HCT116 (cell line): Measurements from ENCODE around the gene EFHD1. TPM values are rescaled to one million over a fixed set of nuclear protein-coding genes. Genes with fewer than 3 reads are reported as not detected.
A peak's percentile ranks its signal among the peaks of the same experiment; 100 is the strongest.

ENCODE experiments used
- ATAC-seq: fragments of 200-7000 bp; cut with Tn5 transposase; 2 replicates; pipeline ENCODE4 v1.9.1; 2020; ENCODE audit warnings: mild to moderate bottlenecking, moderate library complexity
- BruUV-seq: library from RNA; stranded (reverse); fragments of 400-500 nt; replicated peaks from 2 replicates; lab custom pipeline; 2021; lab: Mats Ljungman, UMichigan
- CTCF ChIA-PET: fragments of 300-600 bp; sonication (Branson Sonifier 250); formaldehyde crosslinking; loops from one replicate; lab custom pipeline; 2021; ENCODE audit warnings: antibody characterized with exemption; lab: Charles Lee
- POLR2A ChIA-PET: fragments of 300-600, 350-600 bp; sonication (Branson Sonifier 250); formaldehyde crosslinking; loops from one replicate; lab custom pipeline; 2021; ENCODE audit warnings: antibody characterized with exemption; lab: Charles Lee
- RAD21 ChIA-PET, 2 experiments: fragments of 300-600 bp; sonication (Branson Sonifier 250); formaldehyde crosslinking; loops; one replicate each; lab custom pipeline; 2023; ENCODE audit warnings: low total read pairs in 2 of 2; ENCODE audit not compliant: uncharacterized antibody in 2 of 2, unreplicated experiment in 2 of 2, low non-redundant PET in 1 of 2; lab: Charles Lee
- DNase-seq: peaks from one replicate; pipeline ENCODE4 v3.0.0-alpha.2; 2010; ENCODE audit warnings: low read depth, low spot score
- H2AFZ ChIP-seq: fragments of 200-600 bp; shearing (Covaris generic), sonication (generic); 2 replicates; pipeline ENCODE4 v1.6.1; 2017; ENCODE audit warnings: low read depth, mixed run types, mixed read lengths, antibody characterized with exemption, low read length; ENCODE audit not compliant: poor library complexity, severe bottlenecking
- H3K27ac ChIP-seq: 2 replicates; pipeline ENCODE4 v1.5.1; 2012; ENCODE audit warnings: low read depth, low read length
- H3K27me3 ChIP-seq: fragments of 200-600 bp; sonication (generic); 2 replicates; pipeline ENCODE4 v1.6.1; 2016; ENCODE audit warnings: mixed run types, low read length, mixed read lengths; ENCODE audit not compliant: insufficient read depth
- H3K36me3 ChIP-seq, 2 experiments: fragments of 200-500 bp in 1 of 2; fragments of 200-600 bp in 1 of 2; sonication (Bioruptor generic) in 1 of 2; sonication (generic) in 1 of 2; 2 replicates each; pipeline versions ENCODE4 v1.5.1 to v1.6.1; 2014 to 2016; ENCODE audit warnings: low read length in 2 of 2, inconsistent platforms in 1 of 2, mixed read lengths in 1 of 2, mixed run types in 1 of 2; ENCODE audit not compliant: insufficient read depth in 2 of 2, control insufficient read depth in 1 of 2
- H3K4me1 ChIP-seq, 2 experiments: fragments of 200-600 bp in 1 of 2; sonication (generic) in 1 of 2; 2 replicates each; pipeline versions ENCODE4 v1.5.1 to v1.6.1; 2012 to 2017; ENCODE audit warnings: low read length in 2 of 2, inconsistent platforms in 1 of 2, mild to moderate bottlenecking in 1 of 2, mixed read lengths in 1 of 2, mixed run types in 1 of 2, moderate library complexity in 1 of 2; ENCODE audit not compliant: insufficient read depth in 2 of 2, control insufficient read depth in 1 of 2
- H3K4me2 ChIP-seq: fragments of 200-600 bp; sonication (generic); 2 replicates; pipeline ENCODE4 v1.6.1; 2017; ENCODE audit warnings: mixed run types, low read length, mixed read lengths
- H3K4me3 ChIP-seq, 2 experiments: fragments of 200-600 bp in 1 of 2; sonication (generic) in 1 of 2; replicated peaks in 1 of 2; 2 replicates each; pipeline ENCODE4 v1.5.1; 2011 to 2016; ENCODE audit warnings: low read length in 2 of 2, control low read depth in 1 of 2, low read depth in 1 of 2, mild to moderate bottlenecking in 1 of 2, mixed read lengths in 1 of 2, mixed run types in 1 of 2
- H3K79me2 ChIP-seq: fragments of 200-600 bp; sonication (generic); 2 replicates; pipeline ENCODE4 v1.6.1; 2017; ENCODE audit warnings: mild to moderate bottlenecking, mixed run types, low read length, moderate library complexity, mixed read lengths; ENCODE audit not compliant: insufficient read depth
- H3K9ac ChIP-seq: fragments of 200-600 bp; sonication (generic); 2 replicates; pipeline ENCODE4 v1.6.1; 2016; ENCODE audit warnings: low read length, mixed read lengths
- H3K9me2 ChIP-seq: fragments of 200-600 bp; sonication (generic), shearing (Covaris generic); 2 replicates; pipeline ENCODE4 v1.6.1; 2017; ENCODE audit warnings: mixed run types, mild to moderate bottlenecking, moderate library complexity; ENCODE audit not compliant: insufficient read depth
- H3K9me3 ChIP-seq, 2 experiments: fragments of 200-500 bp in 1 of 2; fragments of 200-600 bp in 1 of 2; sonication (Bioruptor generic) in 1 of 2; sonication (generic) in 1 of 2; 2 replicates each; pipeline ENCODE4 v1.6.1; 2014 to 2017; ENCODE audit warnings: low read length in 2 of 2, mixed read lengths in 2 of 2, inconsistent platforms in 1 of 2, low read depth in 1 of 2, mild to moderate bottlenecking in 1 of 2, mixed run types in 1 of 2, moderate library complexity in 1 of 2; ENCODE audit not compliant: control insufficient read depth in 1 of 2, insufficient read depth in 1 of 2
- H4K20me1 ChIP-seq: fragments of 200-600 bp; sonication (generic), shearing (Covaris generic); 2 replicates; pipeline ENCODE4 v1.6.1; 2017; ENCODE audit warnings: mixed run types, mild to moderate bottlenecking, moderate library complexity; ENCODE audit not compliant: insufficient read depth
- CTCF ChIP-seq, 3 experiments: fragments of 200-600 bp in 1 of 3; sonication (generic) in 1 of 3; IDR thresholded peaks in 2 of 3; conservative IDR thresholded peaks in 1 of 3; 2 replicates each; pipeline ENCODE4 v1.5.1; 2012 to 2017; ENCODE audit warnings: low read depth in 2 of 3, low read length in 2 of 3, antibody characterized with exemption in 1 of 3, borderline replicate concordance in 1 of 3, control low read depth in 1 of 3, mild to moderate bottlenecking in 1 of 3, mixed read lengths in 1 of 3, mixed run types in 1 of 3, moderate library complexity in 1 of 3; ENCODE audit not compliant: insufficient read depth in 1 of 3
- EGR1 ChIP-seq: IDR thresholded peaks from 2 replicates; pipeline ENCODE4 v1.6.1; 2012; ENCODE audit warnings: low read depth
- EZH2 ChIP-seq: fragments of 200-600 bp; sonication (generic); IDR thresholded peaks from 2 replicates; pipeline ENCODE4 v1.6.1; 2017; ENCODE audit warnings: antibody characterized with exemption, mixed run types
- EZH2phosphoT487 ChIP-seq: fragments of 200-600 bp; IDR thresholded peaks from 2 replicates; pipeline ENCODE4 v1.6.1; 2018; ENCODE audit warnings: antibody characterized with exemption, borderline replicate concordance
- FOSL1 ChIP-seq: IDR thresholded peaks from 2 replicates; pipeline ENCODE4 v1.6.1; 2012; ENCODE audit warnings: low read depth
- JUND ChIP-seq: IDR thresholded peaks from 2 replicates; pipeline ENCODE4 v1.6.1; 2012
- MAX ChIP-seq: IDR thresholded peaks from 2 replicates; pipeline ENCODE4 v1.6.1; 2012
- POLR2A ChIP-seq: IDR thresholded peaks from 2 replicates; pipeline ENCODE4 v1.7.0; 2011; ENCODE audit warnings: borderline replicate concordance; ENCODE audit not compliant: insufficient read depth, insufficient read length; ENCODE audit errors: extremely low read depth
- TCF7L2 ChIP-seq: IDR thresholded peaks from 2 replicates; pipeline ENCODE4 v1.7.0; 2011; ENCODE audit warnings: borderline replicate concordance, inconsistent platforms; ENCODE audit not compliant: insufficient read depth, insufficient read length; ENCODE audit errors: extremely low read depth
- intact Hi-C: fragments of 100-400 bp; cut with micrococcal nuclease; formaldehyde crosslinking; loops from 2 replicates; pipeline ENCODE4 v1.10.0; 2022
- total RNA-seq: library from RNA; stranded (reverse); gene quantifications from one replicate; pipeline ENCODE4 v1.2.1, GENCODE V29; 2021; ENCODE audit not compliant: unreplicated experiment

EFHD1 gene
- total RNA-seq, 1 experiment from 2014 or later, result 0.52 TPM

GRCh38 chr2:232632904-232633412, 446 bp upstream of the EFHD1 start:
- no TSS peak for BruUV-seq
- peak overlapping the region; percentile 75 for H2AFZ ChIP-seq
- DNase-seq, result no peak
- H3K9me3 ChIP-seq, result no peaks in the 10 kb centered on the region
- H4K20me1 ChIP-seq, result no peaks in the 10 kb centered on the region
- peak overlapping the region; percentile 44 for H3K9ac ChIP-seq
- peaks cover 0 to 15% of the 10 kb centered on the region in 2 experiments; a peak in 3 of 4 replicates for H3K4me1 ChIP-seq
- CTCF ChIA-PET, result interaction anchor here (0.8 to 1.1 kb wide), 3 partner anchors 9 to 28 kb away, joined by 3 to 4 read pairs (median 4); no protein-coding TSS in a partner anchor
- H3K27ac ChIP-seq, result no peak overlapping the region
- POLR2A ChIA-PET, result no interaction called here
- H3K9me2 ChIP-seq, result no peaks in the 10 kb centered on the region
- peak overlapping the region; percentile 100 for H3K4me2 ChIP-seq
- H3K36me3 ChIP-seq, result no peaks in the 10 kb centered on the region
- intact Hi-C loops, result no loop called here
- H3K4me3 ChIP-seq, result peak overlapping the region; percentile 51 to 71
- ATAC-seq, result peak; percentile 57
- RAD21 ChIA-PET, result no interaction called here
- TF ChIP-seq FOSL1 (no peak), CTCF (IDR thresholded peaks at IDR 0.05 in 2 of 3, conservative IDR thresholded peaks at IDR 0.05 in 1 of 3; ENCODE audit: borderline replicate concordance in 1 of 3, insufficient read depth in 1 of 3, low read depth in 2 of 3, low read length in 2 of 3) (0 out of 6 replicates have a peak, but pooled peaks of 1 of the 3 experiments have one; percentile 5), EGR1 (peak; percentile 69)
- H3K79me2 ChIP-seq, result no peaks in the 10 kb centered on the region
- no peaks in the 10 kb centered on the region for H3K27me3 ChIP-seq

GRCh38 chr2:232634206-232635150, 1.1 kb downstream of the EFHD1 start:
- CTCF ChIA-PET, result no interaction called here
- intact Hi-C loops, result no loop called here
- TF ChIP-seq CTCF (IDR thresholded peaks at IDR 0.05 in 2 of 3, conservative IDR thresholded peaks at IDR 0.05 in 1 of 3; ENCODE audit: borderline replicate concordance in 1 of 3, insufficient read depth in 1 of 3, low read depth in 2 of 3, low read length in 2 of 3) (no peak), MAX (no peak), EZH2phosphoT487 (no peak), EZH2 (no peak), TCF7L2 (no peak), POLR2A (no peak), FOSL1 (no peak), JUND (no peak)

More at GRCh38 chr2:232634206-232635150, 1.1 kb downstream of the EFHD1 start:
- no peak overlapping the region for H2AFZ ChIP-seq
- no peaks in the 10 kb centered on the region for H3K79me2 ChIP-seq
- no peak for DNase-seq
- H4K20me1 ChIP-seq, result no peaks in the 10 kb centered on the region
- no TSS peak for BruUV-seq
- H3K4me1 ChIP-seq, result peaks cover 0 to 15% of the 10 kb centered on the region in 2 experiments; a peak in 3 of 4 replicates
- H3K36me3 ChIP-seq, result no peaks in the 10 kb centered on the region
- no peaks in the 10 kb centered on the region for H3K9me2 ChIP-seq
- H3K9ac ChIP-seq, result no peak overlapping the region
- ChIA-PET POLR2A (no interaction called here), RAD21 (no interaction called here)
- no peak overlapping the region for H3K4me3 ChIP-seq
- H3K9me3 ChIP-seq, result no peaks in the 10 kb centered on the region
- no peak overlapping the region for H3K27ac ChIP-seq
- no peaks in the 10 kb centered on the region for H3K27me3 ChIP-seq
- no peak overlapping the region for H3K4me2 ChIP-seq
- no peak for ATAC-seq
